GM19351 (cell line): ENCODE data around the gene GUCA2A.
"Not testable (repeated sequence)": the region's sequence is repeated elsewhere in the genome, so short reads cannot be mapped to it uniquely, and the experiment has no call there.

ENCODE experiments used
- ATAC-seq: cut with Tn5 transposase; IDR thresholded peaks from one replicate; pipeline ENCODE4 v1.9.1; 2021; ENCODE audit warnings: mild to moderate bottlenecking, moderate library complexity; ENCODE audit not compliant: unreplicated experiment

GUCA2A gene, protein sequence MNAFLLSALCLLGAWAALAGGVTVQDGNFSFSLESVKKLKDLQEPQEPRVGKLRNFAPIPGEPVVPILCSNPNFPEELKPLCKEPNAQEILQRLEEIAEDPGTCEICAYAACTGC

DNA sequence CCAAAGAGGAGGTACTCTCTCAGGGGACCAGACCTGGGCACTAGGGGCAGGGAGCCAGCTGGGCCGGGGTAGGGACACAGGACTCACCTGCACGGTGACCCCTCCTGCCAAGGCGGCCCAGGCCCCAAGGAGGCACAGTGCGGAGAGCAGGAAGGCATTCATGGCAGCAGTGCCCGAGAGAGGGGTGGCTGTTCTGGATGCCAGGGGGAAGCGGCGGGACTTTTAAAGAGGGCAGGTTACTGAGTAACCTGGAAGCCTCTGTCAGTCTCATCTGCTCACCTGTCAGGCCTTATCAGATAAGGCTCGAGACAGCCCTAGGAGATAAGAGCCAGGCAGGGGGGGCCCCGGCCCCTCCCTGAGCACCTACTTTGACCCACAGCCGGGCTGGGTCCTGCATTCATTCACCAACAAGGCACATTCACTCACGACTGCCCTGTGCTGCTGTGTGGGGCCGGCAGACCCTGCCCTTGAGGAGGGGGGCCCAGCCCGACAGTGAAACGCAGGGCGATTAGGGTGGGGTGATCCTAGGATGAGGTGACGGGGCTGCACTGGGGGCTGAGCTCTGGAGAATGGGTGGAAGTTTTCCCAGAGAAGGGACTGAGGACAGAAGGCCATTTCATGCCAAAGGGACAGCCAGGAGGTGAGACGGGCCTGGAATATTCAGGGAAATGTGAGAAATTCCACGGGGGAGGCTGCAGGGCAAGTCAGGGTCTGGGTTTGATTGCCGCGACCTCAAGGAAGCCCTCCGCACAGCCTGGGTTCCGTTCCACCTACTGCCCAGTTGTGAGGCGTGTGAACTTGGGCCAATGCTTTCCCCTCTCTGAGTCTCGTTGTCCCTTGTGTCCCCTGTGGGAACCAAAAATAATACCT is at the start of gene GUCA2A:
TSS of gene GUCA2A (minus strand) at position 195 of the 870 bp plus-strand sequence. CDS start at position 162, 33 bp downstream.
- no peak for ATAC-seq

DNA sequence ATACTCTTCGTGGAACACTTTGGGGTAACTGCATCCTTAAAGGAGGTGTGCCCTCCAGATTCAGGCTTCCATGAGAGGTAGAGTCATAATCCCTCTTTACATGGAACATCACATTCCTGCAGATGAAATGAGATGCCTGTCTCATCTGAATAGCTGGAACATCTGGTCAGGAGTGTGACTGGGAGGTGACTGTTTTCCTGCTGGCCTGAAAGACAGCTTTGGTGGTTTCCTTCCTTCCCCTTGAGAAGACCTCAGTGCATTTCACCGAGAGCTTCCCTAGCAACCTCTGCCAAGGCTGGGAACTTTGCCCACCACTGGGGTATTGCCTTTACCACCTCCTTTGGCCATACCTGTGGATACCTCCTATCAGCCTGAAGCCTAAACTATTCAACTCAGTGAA is 46.7 kb upstream of the GUCA2A start:
- ATAC-seq: no peak

DNA sequence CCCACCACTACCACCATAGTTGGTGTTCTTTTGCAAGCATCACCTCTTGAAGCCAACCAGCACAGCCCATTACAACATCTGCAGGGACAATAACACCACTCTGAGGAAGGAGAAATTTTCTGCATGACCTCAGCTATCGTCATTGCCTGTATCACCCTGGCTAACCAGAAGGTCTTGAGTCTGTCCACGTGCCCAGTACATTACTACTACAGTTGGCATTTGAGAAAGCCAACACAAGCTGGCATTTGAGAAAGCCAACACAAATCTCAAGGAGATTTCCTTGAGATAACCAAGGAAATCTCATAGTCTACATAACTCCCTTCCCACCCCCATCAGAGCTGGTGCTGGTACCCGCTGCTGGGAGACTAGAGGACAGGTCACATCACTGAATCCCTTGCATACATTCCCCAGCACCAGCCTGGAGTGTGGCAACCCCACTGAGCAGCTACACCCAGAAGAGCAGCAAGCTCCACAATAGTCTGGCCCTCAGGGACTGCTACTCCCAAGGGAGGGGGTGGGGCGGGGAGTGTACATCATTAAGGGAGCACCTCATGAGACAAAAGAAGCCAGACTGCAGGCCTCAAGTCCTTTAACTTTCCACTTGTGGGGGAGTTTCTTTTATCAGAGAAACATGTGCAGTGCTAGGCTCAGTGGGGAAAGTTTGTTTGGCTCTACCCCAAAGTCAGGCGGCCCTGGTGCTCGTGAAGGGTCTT is 46.0 kb upstream of the GUCA2A start:
- no peak for ATAC-seq

DNA sequence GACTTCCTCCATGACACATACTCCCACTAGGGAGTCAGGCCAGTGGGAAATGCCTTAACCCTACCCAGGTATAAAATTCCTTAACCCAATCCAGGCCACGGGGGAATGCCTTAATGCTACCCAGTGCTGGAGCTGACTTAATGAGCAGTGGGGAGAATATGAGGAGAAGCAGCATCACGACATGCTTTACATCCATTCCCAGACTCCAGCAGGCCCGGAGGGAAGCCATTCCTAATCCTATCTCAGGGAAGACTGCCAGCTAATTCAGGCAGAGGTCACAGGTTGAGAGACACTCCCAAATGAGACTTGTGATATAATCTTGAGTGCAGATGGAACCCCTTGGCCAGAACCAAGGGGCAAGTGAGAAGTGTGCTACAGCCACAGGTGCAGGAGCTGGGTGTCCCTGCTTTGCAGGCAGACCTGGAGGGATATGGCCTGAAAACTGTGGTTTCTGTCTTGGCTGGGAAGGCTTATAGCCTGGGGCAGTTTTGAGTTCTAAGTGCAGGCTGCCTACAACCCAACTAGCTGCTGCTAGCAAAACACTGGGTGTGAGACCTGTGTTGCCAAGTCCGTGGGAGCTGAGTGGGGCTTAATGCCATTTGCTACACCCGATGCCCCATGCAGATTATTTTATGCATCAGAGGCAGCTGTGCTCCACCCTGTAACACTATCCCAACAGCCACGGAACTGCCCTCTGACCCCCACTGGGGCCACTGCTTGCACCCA is 45.1 kb upstream of the GUCA2A start:
- ATAC-seq: no peak

GRCh38 chr1:42206930-42207329 is 42.4 kb upstream of the GUCA2A start:
- not testable (repeated sequence) for ATAC-seq

- no peak for ATAC-seq
Observed at GRCh38 chr1:42206164-42206563, 41.6 kb upstream of the GUCA2A start.

DNA sequence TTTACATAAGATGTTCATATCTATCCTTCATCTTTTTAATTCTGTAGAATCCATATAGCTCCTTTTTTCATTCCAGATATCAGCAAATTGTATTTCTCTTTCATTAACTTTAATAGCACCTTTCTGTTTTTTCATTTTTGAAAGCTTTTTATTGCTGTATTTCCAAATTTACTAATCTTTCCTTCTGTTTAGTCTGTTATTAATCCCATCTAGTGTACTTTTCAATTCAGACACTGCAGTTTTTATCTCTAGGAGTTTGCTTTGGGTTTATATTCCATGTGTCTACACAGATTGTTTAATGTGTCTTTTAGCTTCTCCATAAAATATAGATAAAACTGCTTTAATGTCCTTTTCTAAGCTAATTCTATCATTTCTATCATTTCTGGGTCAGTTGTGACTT is 37.4 kb upstream of the GUCA2A start:
- ATAC-seq: no peak

DNA sequence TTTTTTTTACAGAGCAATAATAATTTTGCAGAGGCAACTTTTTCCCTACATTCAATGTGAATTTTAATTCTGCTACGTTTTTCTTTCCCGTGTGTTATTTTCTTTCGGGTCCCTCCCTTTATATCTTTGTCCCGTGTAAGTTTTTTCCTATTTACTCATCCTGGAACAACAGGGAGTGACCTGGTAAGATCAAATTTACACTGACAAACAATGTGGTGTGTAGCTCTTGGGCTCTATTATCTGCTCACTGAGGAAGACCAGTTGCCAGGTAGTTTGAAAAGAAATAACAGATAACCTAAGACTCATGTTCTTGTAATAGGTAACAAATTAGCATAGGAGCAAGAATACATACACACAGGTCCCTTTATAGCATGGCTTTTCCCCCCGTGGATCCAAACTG is 33.7 kb upstream of the GUCA2A start:
- no peak for ATAC-seq

DNA sequence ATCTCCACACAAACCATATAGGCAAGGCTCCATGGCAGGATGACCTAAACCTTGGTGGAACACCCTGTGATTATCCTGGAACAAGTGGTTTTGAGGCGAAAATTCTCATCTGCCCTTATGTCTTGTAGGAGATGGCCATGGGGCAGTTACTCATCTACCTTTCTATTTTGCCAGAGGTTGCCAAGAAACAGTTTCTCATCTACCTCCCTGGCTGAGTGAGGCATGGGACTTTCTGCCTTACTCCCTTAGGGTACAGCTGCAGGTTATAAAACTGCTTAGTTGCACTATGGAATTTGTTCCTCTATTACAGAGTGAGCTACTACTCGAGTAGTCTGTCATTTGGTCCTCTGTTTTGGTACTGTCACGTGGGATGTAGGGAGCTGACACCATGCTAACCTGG is 31.3 kb upstream of the GUCA2A start:
- no peak for ATAC-seq

- no peak for ATAC-seq
Observed at GRCh38 chr1:42192106-42192505, 27.6 kb upstream of the GUCA2A start.

DNA sequence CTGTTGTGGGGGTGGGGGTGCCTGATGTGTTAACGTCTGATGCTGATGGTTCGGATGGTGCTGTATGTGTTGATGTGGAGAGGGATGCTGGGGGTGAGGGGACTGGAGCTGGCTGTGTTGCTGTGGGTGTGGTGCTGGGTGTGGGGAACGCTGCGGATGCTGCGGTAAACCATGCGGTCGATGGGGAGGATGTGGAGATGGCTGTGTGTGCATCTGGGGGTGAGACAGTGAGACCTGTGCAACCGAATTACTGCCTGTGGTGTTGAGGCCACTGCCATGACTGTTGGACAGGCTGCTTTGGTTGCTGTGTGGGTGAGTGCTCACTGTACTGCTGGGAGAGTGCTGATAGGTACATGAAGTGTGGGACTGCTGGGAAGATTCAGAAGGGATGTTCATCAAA is 26.8 kb upstream of the GUCA2A start:
- no peak for ATAC-seq

- ATAC-seq: no peak
Observed at GRCh38 chr1:42189931-42190853, 25.6 kb upstream of the GUCA2A start.

- no peak for ATAC-seq
Observed at GRCh38 chr1:42186152-42186551, 21.6 kb upstream of the GUCA2A start.

- ATAC-seq: no peak
Observed at GRCh38 chr1:42184616-42185015, 20.1 kb upstream of the GUCA2A start.

DNA sequence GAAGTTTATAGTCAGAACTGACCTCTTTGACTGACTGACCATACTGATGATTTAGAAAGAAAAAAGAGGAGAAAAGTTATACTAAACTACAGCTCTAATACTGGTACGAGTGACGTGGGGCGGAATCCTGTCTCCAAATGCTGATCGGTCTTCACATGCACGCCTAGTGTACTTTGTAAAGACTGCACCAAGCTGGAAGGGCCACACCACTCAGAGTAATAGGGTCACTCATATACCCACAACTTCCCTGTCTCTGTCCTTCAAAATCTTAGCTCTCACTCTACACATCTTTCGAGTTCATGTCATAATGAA is 19.4 kb upstream of the GUCA2A start:
- no peak for ATAC-seq

- no peak for ATAC-seq
Observed at GRCh38 chr1:42183210-42183956, 18.8 kb upstream of the GUCA2A start.

- no peak for ATAC-seq
Observed at GRCh38 chr1:42181687-42182086, 17.1 kb upstream of the GUCA2A start.

DNA sequence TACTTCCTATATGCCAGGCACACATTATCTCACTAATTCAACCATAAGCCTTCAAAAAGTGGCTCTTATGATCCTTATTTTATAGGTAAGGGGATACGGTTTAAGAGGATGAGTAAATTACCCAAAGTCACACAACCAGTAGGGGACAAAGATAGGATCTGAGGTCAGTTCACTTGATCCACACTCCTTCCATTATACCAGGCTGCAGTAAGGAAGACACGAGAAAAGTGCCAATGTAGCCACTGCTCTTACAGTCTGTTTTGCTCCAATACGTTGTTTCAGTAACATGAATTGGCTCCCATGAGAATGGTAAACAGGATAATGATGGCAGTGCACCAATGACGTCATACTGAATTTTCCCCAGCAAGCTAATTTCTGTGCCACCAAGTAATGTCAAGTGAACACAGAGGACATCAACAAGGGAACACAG is 15.4 kb upstream of the GUCA2A start:
- no peak for ATAC-seq

GRCh38 chr1:42179275-42179674 is 14.7 kb upstream of the GUCA2A start:
- ATAC-seq: no peak

DNA sequence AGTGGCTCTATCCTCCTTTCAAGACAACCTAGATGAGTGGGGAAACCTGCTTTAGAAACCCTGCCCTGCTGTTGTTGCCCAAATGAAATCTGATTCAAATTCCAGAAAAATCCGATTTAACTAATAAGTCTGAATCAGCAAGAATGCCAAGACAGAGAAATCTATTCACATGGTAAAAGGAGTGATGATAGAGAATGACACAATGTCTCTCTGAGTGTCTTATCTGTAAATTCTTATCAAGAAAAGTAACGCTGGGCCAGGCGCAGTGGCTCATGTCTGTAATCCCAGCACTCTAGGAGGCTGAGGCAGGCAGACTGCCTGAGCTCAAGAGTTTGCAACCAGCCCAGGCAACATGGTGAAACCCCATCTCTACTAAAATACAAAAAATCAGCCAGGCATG is 13.7 kb upstream of the GUCA2A start:
- no peak for ATAC-seq
